K562 (cell line): ENCODE data around the gene PTAR1.

Source experiments
- CEBPB ChIP-seq: fragments of 450-650 bp; IDR thresholded peaks from 2 replicates; pipeline ENCODE4 v1.6.1; 2016; ENCODE audit warnings: missing genetic modification characterization, missing compliant biosample characterization
- JUND ChIP-seq, 2 experiments: IDR thresholded peaks; 2 replicates in 1 of 2; 3 replicates in 1 of 2; pipeline ENCODE4 v1.6.1; 2011; ENCODE audit warnings: borderline replicate concordance in 2 of 2, low read depth in 2 of 2, low read length in 2 of 2, improper control_type of control experiment in 1 of 2, missing biosample characterization in 1 of 2, missing genetic modification characterization in 1 of 2, missing genetic modification reagents in 1 of 2
- POLR2A ChIP-seq: fragments of 450-650 bp; conservative IDR thresholded peaks from 2 replicates; pipeline ENCODE4 v1.6.1; 2016
- SRF ChIP-seq, 2 experiments: fragments of 250-450, 450-650 bp in 1 of 2; sonication (Bioruptor Pico) in 1 of 2; sonication (generic) in 1 of 2; formaldehyde crosslinking; IDR thresholded peaks; 2 replicates each; pipeline versions ENCODE4 v1.5.0 to v1.5.1; 2020 to 2022; ENCODE audit warnings: mild to moderate bottlenecking in 1 of 2, missing genetic modification reagents in 1 of 2
- TGIF2 ChIP-seq: sonication (generic); formaldehyde crosslinking; IDR thresholded peaks from 2 replicates; pipeline ENCODE4 v1.8.1; 2022; ENCODE audit warnings: mild to moderate bottlenecking, missing genetic modification reagents, moderate library complexity
- ZNF699 ChIP-seq: fragments of 250-450 bp; sonication (Bioruptor Pico); IDR thresholded peaks from 2 replicates; pipeline ENCODE4 v1.8.0; 2021; ENCODE audit warnings: mild to moderate bottlenecking, moderate library complexity; ENCODE audit not compliant: insufficient replicate concordance
- TF ChIP-seq, protein P1 (sequence below): fragments of 250-450 bp; sonication (Bioruptor Pico); IDR thresholded peaks from 2 replicates; pipeline ENCODE4 v1.5.0; 2021; ENCODE audit warnings: mild to moderate bottlenecking, moderate library complexity
- TF ChIP-seq, protein P2 (sequence below): sonication (generic); formaldehyde crosslinking; IDR thresholded peaks from 2 replicates; pipeline ENCODE4 v1.8.0; 2022; ENCODE audit warnings: mild to moderate bottlenecking, missing genetic modification reagents
- TF ChIP-seq, protein P3 (sequence below): fragments of 250-450 bp; sonication (Bioruptor Pico); IDR thresholded peaks from 2 replicates; pipeline ENCODE4 v1.8.0; 2022; ENCODE audit warnings: moderate library complexity, mild to moderate bottlenecking, inconsistent platforms
- TF ChIP-seq, protein P4 (sequence below): sonication (generic); formaldehyde crosslinking; IDR thresholded peaks from 2 replicates; pipeline ENCODE4 v1.9.0; 2022; ENCODE audit warnings: mild to moderate bottlenecking, missing genetic modification reagents
- TF ChIP-seq, protein P5 (sequence below), 3 experiments: IDR thresholded peaks in 2 of 3; conservative IDR thresholded peaks in 1 of 3; 2 replicates each; pipeline ENCODE4 v1.5.1; 2011 to 2012; ENCODE audit warnings: low read length in 3 of 3, mild to moderate bottlenecking in 3 of 3, control low read depth in 2 of 3, improper control_type of control experiment in 1 of 3, inconsistent platforms in 1 of 3, low read depth in 1 of 3, mixed read lengths in 1 of 3, moderate library complexity in 1 of 3; ENCODE audit not compliant: insufficient read depth in 2 of 3

DNA sequence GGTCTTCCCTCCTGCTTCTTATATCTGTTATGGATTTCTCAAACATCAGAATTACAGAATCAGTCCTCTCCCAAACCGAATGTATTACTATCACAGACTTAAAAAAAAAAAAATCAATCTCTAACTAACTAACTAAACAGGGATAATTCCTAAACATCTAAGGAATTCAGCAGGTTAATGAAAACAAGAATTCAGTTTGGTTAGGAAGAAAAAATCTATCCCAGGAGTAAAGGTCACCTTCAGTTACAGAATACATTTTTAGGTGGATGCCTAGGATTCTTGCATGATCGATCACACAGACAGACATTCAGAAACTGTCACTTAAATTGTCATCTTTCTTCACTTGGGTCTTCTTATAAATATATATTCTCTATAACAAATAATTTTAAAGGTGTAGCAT is 11.5 kb downstream of the PTAR1 start:
- TF ChIP-seq, protein P1, sequence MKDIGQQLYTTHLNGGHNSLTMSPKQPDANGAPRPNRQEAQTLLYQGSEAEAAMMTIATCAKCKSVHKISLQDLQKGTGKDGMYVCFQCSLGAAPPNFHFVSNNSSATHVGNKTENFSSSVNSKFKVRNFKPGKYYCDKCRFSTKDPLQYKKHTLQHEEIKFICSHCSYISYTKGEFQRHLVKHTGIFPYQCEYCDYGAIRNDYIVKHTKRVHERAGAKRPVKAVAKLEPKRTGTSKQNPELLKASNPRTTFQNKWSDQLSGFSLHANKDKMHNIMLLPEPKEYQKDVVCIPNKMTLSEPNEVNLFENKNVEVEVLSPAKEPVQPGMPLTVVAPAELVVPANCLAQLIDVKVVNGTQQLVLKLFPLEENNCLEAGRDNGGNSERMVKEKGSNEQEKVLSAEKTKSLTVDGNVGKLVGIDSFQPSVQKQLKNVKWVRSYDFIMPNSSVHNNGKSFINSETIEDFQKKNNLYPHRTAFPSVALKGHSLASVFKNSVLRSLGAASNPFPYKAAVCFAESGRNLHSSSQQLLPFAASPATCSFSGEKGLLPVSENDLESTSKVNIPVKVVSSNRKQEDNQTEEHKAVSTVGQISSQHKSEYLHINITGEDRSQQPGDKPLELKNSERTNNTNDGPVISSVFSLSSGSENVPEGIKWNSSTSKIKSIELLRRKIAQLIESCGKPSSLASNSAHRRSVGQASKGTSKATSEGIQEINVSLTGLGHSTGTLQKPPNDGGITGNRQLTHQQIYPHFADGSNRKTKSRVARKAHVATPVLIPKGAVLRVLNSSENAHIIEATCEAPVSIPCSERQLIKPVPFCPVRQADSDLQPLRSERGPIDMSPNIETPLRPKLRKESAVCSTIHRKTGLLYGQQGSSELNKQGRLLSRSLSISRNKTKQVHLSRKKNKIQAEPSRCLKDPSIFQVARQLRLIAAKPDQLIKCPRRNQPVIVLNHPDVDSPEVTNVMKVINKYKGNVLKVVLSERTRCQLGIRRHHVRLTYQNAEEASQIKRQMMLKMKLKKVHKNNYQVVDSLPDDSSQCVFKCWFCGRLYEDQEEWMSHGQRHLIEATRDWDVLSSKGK (CRISPR knock-in tag): no peak
- no peak for TF ChIP-seq POLR2A
- TF ChIP-seq, protein P2, sequence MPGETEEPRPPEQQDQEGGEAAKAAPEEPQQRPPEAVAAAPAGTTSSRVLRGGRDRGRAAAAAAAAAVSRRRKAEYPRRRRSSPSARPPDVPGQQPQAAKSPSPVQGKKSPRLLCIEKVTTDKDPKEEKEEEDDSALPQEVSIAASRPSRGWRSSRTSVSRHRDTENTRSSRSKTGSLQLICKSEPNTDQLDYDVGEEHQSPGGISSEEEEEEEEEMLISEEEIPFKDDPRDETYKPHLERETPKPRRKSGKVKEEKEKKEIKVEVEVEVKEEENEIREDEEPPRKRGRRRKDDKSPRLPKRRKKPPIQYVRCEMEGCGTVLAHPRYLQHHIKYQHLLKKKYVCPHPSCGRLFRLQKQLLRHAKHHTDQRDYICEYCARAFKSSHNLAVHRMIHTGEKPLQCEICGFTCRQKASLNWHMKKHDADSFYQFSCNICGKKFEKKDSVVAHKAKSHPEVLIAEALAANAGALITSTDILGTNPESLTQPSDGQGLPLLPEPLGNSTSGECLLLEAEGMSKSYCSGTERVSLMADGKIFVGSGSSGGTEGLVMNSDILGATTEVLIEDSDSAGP: no peak
- TF ChIP-seq, protein P3, sequence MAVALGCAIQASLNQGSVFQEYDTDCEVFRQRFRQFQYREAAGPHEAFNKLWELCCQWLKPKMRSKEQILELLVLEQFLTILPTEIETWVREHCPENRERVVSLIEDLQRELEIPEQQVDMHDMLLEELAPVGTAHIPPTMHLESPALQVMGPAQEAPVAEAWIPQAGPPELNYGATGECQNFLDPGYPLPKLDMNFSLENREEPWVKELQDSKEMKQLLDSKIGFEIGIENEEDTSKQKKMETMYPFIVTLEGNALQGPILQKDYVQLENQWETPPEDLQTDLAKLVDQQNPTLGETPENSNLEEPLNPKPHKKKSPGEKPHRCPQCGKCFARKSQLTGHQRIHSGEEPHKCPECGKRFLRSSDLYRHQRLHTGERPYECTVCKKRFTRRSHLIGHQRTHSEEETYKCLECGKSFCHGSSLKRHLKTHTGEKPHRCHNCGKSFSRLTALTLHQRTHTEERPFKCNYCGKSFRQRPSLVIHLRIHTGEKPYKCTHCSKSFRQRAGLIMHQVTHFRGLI (CRISPR knock-in tag): no peak
- TF ChIP-seq ZNF699: no peak
- TF ChIP-seq, protein P4, sequence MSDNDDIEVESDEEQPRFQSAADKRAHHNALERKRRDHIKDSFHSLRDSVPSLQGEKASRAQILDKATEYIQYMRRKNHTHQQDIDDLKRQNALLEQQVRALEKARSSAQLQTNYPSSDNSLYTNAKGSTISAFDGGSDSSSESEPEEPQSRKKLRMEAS (CRISPR knock-in tag): no peak
- no peak for TF ChIP-seq JUND (IDR thresholded peaks at IDR 0.05; ENCODE audit: borderline replicate concordance, low read depth, low read length)
- TF ChIP-seq JUND (tag; IDR thresholded peaks at IDR 0.05; ENCODE audit: borderline replicate concordance, low read depth, low read length): no peak
- TF ChIP-seq CEBPB (tag): no peak
- no peak for TF ChIP-seq TGIF2
- TF ChIP-seq, protein P5, sequence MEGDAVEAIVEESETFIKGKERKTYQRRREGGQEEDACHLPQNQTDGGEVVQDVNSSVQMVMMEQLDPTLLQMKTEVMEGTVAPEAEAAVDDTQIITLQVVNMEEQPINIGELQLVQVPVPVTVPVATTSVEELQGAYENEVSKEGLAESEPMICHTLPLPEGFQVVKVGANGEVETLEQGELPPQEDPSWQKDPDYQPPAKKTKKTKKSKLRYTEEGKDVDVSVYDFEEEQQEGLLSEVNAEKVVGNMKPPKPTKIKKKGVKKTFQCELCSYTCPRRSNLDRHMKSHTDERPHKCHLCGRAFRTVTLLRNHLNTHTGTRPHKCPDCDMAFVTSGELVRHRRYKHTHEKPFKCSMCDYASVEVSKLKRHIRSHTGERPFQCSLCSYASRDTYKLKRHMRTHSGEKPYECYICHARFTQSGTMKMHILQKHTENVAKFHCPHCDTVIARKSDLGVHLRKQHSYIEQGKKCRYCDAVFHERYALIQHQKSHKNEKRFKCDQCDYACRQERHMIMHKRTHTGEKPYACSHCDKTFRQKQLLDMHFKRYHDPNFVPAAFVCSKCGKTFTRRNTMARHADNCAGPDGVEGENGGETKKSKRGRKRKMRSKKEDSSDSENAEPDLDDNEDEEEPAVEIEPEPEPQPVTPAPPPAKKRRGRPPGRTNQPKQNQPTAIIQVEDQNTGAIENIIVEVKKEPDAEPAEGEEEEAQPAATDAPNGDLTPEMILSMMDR (IDR thresholded peaks at IDR 0.05 in 2 of 3, conservative IDR thresholded peaks at IDR 0.05 in 1 of 3; ENCODE audit: insufficient read depth in 2 of 3, low read depth in 1 of 3, low read length in 3 of 3): no peak
- no peak for TF ChIP-seq SRF (CRISPR knock-in tag; IDR thresholded peaks at IDR 0.05)
